AG20443 (cell line): ENCODE results near the gene M1AP.

Experiments
- DNase-seq: peaks from one replicate; pipeline ENCODE4 v3.0.0; 2012; ENCODE audit warnings: low spot score, mixed read lengths

M1AP gene

DNA sequence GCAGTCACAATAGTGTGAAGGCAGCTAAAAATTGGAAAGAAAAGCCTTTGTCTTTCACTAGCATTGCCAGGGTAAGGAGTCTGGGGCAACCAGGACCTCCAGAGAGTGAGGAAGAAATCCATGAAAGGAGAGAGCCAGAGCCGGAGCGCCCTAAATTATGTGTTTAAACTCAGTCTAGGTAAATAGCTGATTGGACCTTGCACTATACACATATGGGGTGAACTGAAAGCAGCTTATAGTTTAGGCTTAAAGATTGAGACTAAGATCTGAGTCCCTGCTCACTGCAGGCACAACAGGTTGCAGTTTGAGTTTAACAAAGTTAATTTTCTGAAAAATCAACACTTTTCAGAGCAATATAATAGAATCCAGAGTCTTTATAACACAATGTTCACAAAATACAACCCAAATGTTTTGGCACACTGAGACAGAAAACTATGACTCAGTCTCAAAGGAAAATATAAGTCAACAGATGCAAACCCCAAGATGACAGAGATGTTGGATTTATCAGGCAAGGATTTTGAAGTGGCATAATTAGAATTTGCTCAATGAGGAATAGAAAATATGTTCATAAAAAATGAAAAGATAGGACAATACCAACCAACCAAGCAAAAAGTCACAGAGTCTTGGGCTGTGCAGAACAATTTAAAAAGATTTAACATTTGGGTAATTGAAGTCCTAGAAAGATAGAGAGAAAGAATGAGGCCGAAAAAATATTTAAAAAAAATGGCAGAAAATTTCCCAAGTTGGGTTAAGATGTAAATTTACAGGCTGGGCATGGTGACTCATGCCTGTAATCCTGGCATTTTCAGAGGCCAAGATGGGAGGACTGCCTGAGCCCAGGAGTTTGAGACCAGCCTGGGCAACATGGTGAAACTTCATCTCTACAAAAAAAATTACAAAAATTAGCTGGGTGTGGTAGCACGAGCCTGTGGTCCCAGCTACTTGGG is 54.0 kb downstream of the M1AP start:
- no peak for DNase-seq

- no peak for DNase-seq
Observed at GRCh38 chr2:74588664-74589063, 59.5 kb downstream of the M1AP start.

GRCh38 chr2:74587664-74588277 is 60.4 kb downstream of the M1AP start:
- DNase-seq = peak; percentile 86

DNA sequence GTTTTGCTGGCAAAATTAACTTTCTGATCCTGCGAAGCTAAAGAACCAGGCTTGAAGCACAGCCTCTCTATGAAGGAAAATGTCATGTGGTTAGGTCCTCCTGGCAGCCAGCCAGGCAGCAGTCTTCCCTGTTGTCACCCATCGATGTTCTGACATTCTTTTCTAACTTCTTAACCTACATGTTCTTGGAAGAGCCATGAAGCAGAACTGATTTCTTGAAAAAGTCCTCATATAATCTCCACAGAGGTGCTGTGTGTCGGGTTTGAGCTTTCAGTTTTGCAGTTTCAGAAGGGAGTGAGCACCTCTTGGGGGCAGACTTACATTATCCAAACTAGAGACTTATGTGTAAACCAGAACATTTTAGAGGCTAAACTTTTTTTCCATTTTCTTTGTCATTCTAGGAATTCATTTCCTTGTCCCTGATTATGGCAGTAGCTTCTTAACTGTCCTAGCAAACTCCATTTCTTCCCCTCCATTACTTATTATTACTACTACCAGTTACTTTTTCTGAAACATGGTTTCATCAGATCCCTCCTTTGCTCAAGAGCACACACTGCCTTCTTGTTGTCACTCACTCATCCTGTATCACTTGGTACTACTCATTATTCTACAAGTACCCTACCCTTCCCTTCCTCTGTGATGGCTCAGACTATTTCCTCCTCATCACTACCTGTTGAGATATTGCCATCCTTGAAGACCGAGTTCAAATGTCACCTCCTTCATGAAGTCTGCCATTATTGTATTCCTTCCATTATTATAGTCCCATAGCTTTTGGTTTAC is 62.5 kb downstream of the M1AP start:
- peak; percentile 26 for DNase-seq

DNA sequence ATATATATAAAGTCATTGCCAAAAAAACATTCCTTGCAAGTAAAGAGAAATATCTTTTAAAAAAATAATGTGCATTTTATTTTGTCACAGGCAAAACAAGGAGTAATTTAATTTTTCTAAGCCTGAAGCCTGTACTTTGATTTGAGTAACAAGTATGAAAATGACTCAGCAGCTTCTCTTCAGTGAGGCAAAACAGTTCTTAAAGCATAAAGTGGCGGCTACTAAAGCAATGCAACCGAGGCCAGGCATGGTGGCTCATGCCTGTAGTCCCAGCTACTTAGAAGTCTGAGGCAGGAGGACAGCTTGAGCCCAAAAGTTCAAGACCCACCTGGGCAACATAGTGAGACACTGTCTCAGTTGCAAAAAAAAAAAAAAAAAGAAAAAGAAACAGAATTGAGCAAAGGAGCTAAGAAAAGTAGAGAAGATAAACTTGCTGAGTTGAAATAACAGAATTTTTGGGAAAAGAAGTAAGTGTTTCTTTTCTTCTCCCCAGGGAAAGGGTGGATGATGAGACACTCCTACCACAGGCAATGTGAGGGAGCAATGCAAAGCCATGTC is 64.0 kb downstream of the M1AP start:
- DNase-seq = peak; percentile 32

DNA sequence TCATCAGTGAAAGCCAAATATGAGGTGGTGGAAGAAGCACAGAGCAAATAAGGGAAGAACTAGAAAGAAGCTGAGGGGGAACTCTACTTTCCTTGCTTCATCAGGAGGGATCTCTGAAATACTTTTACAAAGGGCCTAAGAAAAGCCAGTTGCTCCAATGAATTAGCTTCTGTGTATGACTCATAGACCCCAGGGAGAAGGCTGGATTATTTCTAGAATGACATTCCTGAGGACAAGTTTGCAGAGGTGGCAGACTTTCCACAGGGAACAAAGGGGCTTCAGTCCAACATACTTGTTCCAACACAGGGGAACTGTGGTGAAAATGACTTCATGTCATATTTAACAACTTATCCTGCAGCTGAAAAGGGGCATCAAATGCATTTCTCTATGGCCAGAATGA is 64.6 kb downstream of the M1AP start:
- DNase-seq = peak; percentile 61

- DNase-seq = no peak
Observed at GRCh38 chr2:74582184-74582583, 65.9 kb downstream of the M1AP start.

GRCh38 chr2:74581463-74581862 is 66.7 kb downstream of the M1AP start:
- no peak for DNase-seq

DNA sequence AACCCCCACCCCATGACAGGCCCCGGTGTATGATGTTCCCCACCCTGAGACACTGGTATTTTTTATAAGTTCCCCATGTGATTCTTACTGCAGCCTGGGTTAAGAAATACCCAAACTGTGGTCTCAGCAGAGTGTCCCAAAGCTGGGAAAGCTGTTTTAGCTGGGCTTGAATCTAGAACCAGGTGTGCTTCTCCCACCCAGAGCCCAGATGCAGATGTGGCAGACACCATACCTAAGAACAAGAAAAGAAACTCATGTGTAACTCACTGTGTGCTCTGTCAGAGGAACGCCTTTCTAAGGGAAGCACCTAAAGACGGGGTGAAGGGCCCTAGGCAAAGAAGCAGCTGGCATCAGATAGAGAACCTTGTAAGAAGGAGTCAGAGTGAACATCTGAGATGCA is 69.7 kb downstream of the M1AP start:
- DNase-seq = no peak

DNA sequence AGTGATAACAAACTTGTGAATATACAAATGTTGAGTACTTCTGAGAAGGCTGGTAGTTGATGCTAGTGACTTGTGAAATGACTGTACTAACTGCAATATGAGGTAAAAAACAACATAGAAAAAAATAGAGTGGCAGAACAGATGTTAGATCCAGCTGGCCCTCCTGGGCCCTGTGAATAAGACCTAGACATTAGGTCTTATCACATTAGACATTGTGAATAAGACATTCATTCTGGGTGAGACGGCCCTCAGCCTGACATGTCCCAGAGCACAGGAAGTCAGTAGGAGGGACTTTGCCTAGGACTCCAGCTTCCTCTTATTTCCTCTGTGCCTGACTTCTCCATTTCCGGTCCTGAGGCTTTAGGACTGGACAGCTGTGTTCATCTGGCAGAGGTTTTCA is 70.7 kb downstream of the M1AP start:
- DNase-seq = no peak

GRCh38 chr2:74576863-74577229 is 71.3 kb downstream of the M1AP start:
- DNase-seq = peak; percentile 86

DNA sequence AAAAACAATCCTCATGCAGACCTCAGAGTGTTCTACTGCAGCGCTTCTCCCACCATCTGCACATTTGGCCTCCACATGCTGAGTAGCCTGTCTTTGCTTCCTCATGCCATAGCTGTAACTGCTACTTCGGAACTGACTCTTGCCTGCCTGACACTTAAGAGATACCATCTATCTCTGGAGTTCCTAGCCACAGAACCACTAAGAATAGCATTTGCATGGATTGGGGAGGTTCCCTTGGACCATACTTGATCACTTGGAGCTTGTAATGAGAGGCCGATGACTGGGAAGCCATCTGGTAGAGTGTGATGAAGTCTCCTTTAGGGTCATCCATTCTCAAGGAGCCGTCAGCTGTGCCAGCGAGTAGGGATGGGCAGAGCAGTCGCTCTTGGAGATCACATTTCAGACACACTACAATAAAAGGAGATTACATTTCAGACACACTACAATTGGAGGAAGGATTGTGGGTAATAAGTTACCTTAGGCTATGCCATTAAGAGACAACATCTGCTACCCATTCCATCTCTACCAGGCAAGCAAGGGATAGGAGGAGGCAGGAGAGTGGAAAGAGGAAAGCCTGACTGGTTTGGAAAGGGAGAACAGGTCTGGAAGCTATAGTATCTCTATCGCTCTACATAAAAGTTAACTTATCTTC is 71.8 kb downstream of the M1AP start:
- peak; percentile 61 for DNase-seq

GRCh38 chr2:74575320-74575719 is 72.8 kb downstream of the M1AP start:
- no peak for DNase-seq

DNA sequence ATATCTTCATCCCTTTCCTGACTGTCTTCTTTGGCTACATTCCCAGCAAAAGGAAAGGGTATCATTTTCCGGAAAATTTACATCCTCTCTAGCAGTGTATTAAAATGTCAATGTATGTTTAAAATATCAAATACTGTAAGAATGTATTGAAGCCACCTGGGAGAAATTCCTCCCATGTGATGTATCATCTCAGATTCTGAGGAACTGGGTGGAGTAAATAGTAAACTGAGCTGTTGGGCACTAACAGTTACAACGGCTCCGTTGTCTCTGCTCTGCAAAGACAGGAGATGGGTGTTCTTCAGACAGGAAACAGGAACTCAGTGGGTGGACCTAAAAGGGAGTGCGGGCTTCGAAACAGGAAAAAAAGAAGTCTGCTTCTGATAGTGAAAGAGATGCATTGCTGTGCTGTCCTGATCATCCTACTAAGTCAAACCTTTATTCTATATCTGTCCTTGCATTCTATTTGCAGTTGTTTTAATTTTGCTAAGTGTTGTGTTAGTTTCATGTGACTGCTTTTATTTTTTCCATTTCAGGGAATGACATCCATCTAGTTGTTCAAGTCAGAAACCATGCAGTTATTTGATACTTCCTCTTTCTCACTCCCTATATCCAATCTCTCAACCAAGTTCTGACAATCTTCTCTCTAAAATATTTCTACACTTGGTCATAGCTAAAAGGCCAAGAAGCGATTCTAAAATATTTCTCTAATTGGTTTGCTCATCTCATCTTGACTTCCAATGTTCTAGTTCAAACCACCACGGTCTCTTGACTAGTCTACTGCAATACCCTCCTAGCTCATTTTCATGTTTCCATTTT is 74.2 kb downstream of the M1AP start:
- DNase-seq = peak; percentile 34

DNA sequence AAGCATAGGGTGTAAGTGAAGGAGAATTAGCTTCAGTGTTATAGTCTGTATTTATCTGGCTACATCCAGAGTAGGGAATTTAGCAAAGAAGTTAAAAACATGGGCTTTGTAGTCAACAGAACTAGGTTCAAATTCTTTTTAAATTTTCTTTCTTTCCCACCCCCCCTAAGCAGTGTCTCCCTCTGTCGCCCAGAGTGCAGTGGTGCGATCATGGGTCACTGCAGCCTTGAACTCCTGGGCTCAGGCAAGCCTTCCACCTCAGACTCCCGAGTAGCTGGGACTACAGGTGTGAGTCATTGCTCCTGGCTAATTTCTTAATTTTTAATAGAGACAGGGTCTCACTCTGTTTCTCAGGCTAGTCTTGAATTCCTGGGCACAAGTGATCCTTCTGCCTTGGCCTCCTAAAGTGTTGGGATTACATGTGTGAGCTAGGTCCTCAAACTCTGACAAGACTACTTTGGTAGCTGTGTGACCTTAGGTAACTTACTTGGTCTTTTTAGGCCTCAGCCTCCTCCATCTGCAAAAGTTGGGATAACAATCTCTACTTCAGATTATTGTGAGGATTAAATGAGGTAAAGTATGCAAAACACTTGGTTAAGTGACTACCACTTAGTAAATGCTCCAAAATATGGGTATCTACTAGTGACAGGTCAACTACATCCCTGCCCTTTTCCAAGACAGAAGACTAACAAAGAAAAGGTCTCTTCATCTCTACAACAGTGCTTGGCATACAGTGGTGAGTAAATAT is 75.8 kb downstream of the M1AP start:
- no peak for DNase-seq

GRCh38 chr2:74571058-74571457 is 77.1 kb downstream of the M1AP start:
- no peak for DNase-seq

DNA sequence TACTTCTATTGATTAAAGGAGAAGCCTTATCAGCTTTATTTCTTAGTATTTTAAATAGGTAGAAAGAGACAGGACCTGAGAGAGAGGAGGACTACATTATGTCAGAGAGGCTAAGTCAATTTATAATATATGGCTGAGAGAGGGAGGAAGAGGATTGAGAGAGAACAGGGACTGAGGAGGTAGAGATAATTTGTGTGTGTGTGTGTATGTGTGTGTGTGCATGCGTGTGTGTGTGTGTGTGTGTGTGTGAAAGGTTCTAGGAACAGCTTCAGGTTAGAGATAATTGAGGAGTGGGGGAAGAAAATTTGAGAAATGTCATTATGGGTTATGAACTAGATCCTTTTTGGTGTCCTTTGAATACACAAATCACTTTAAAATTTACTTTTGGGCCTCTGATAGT is 78.4 kb downstream of the M1AP start:
- DNase-seq = no peak

DNA sequence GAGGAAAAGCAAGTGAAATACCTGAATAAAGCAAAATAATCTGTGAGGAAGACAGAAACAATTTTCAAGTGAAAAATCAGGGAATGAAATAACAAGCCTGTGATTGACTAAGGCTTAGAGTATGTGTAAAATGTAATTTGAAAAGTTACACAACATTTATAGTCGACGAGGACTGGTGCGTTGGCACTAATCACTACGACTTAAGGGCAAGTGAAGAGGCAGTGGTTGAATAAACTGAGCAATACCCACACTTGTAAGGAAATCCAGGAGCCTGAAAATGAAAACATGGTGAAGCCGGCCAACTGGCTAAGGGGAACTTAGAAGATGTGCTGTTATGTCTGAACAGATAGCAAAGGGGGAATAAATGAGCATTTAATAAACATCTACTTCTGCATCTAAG is 80.2 kb downstream of the M1AP start:
- DNase-seq = peak; percentile 66

DNA sequence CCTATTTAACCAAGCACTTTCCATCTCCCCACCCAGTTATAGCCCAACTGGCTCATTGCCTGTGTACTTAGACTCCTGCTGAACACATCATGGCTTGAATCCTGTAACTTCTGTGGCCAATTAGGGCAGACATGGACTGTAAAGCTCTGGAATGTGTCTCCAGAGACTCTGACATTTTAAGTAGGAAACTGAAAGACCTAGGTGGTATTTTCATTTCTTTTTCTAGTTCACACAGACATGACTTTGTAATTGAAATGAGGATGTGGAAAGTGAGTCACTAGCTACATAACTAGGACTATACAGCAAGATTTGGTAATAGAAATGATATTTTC is 81.4 kb downstream of the M1AP start:
- peak; percentile 77 for DNase-seq

- DNase-seq = no peak
Observed at GRCh38 chr2:74566076-74566753, 81.9 kb downstream of the M1AP start.
